ENCODE results near the gene STK11IP. TPM values are rescaled to one million over a fixed set of nuclear protein-coding genes. Genes with fewer than 3 reads are reported as not detected.

Gene STK11IP
- total and polyA plus RNA-seq, 7 experiments from 2014 or later = 6.8 to 46.4 (median 42.1) TPM

- Mint-ChIP-seq H3K36me3 (peaks cover 10 to 47% (median 15%) of the 10 kb centered on the region in 5 donors), H3K4me3 (peak overlapping the region in 6 of 10 donors; percentile 14 to 65 (median 46)), H3K9me3 (no peaks in the 10 kb centered on the region), H3K4me1 (peaks cover 9 to 20% (median 17%) of the 10 kb centered on the region in 7 donors), H3K27me3 (no peaks in the 10 kb centered on the region), H3K27ac (peak overlapping the region in 5 of 9 donors; percentile 25 to 96 (median 57))
- intact Hi-C loops (cut with micrococcal nuclease) = no loop called here
- Histone ChIP-seq H3K36me3 (ENCODE audit: control insufficient read depth in 2 of 3, insufficient read depth in 3 of 3, low read length in 3 of 3) (peaks cover 0 to 74% (median 0%) of the 10 kb centered on the region in 3 experiments), H3K9me3 (ENCODE audit: control insufficient read depth in 2 of 3, low read length in 3 of 3) (no peaks in the 10 kb centered on the region), H3K4me1 (ENCODE audit: control insufficient read depth in 2 of 2, insufficient read depth in 2 of 2, low read length in 2 of 2) (peaks cover 4 to 5% of the 10 kb centered on the region in 2 donors), H3K4me3 (ENCODE audit: low read length) (no peak overlapping the region), H3K27ac (ENCODE audit: low read depth, low read length) (no peak overlapping the region), H3K27me3 (ENCODE audit: control insufficient read depth in 2 of 2, insufficient read depth in 2 of 2, low read length in 2 of 2) (no peaks in the 10 kb centered on the region)
- CTCF ChIA-PET = no interaction called here
- ATAC-seq (no peak), DNase-seq (no peak)
- POLR2A ChIA-PET = interaction anchor here (1.4 kb wide), 1 partner anchor 11 kb away, joined by 4 read pairs; no protein-coding TSS in a partner anchor
These were observed 14.4 kb downstream of the STK11IP start for GRCh38 chr2:219611866-219612576.

- H3K36me3 Mint-ChIP-seq = peaks cover 10 to 43% (median 11%) of the 10 kb centered on the region in 5 donors
- H3K9me3 Mint-ChIP-seq = no peaks in the 10 kb centered on the region
- Histone ChIP-seq H3K27ac (ENCODE audit: low read depth, low read length) (no peak overlapping the region), H3K36me3 (ENCODE audit: control insufficient read depth in 2 of 3, insufficient read depth in 3 of 3, low read length in 3 of 3) (peaks cover 0 to 68% (median 0%) of the 10 kb centered on the region in 3 experiments), H3K4me3 (ENCODE audit: low read length) (no peak overlapping the region), H3K27me3 (ENCODE audit: control insufficient read depth in 2 of 2, insufficient read depth in 2 of 2, low read length in 2 of 2) (no peaks in the 10 kb centered on the region), H3K9me3 (ENCODE audit: control insufficient read depth in 2 of 3, low read length in 3 of 3) (no peaks in the 10 kb centered on the region), H3K4me1 (ENCODE audit: control insufficient read depth in 2 of 2, insufficient read depth in 2 of 2, low read length in 2 of 2) (peaks cover 4 to 5% of the 10 kb centered on the region in 2 donors)
- H3K4me1 Mint-ChIP-seq = peaks cover 9 to 20% (median 17%) of the 10 kb centered on the region in 7 donors
- intact Hi-C loops (cut with micrococcal nuclease) = no loop called here
- ChIA-PET POLR2A (no interaction called here), CTCF (interaction anchor here (0.6 kb wide), 1 partner anchor 13 kb away, joined by 3 read pairs; no protein-coding TSS in a partner anchor)
- peak in 5 of 9 donors; percentile 10 to 31 (median 18) for DNase-seq
- peak; percentile 45 for ATAC-seq
- peak overlapping the region in 7 of 9 donors; percentile 25 to 96 (median 57) for H3K27ac Mint-ChIP-seq
- H3K27me3 Mint-ChIP-seq = no peaks in the 10 kb centered on the region
- peak overlapping the region in 7 of 10 donors; percentile 18 to 65 (median 52) for H3K4me3 Mint-ChIP-seq
These were observed 15.1 kb downstream of the STK11IP start for GRCh38 chr2:219612577-219613286.

GRCh38 chr2:219613461-219614070, 15.9 kb downstream of the STK11IP start:
- Mint-ChIP-seq H3K36me3 (peaks cover 10 to 43% (median 11%) of the 10 kb centered on the region in 5 donors), H3K27me3 (no peaks in the 10 kb centered on the region), H3K27ac (peak overlapping the region in 1 of 9 donors; percentile 46), H3K9me3 (no peaks in the 10 kb centered on the region), H3K4me1 (peaks cover 9 to 20% (median 17%) of the 10 kb centered on the region in 7 donors), H3K4me3 (no peak overlapping the region)
- ChIA-PET CTCF (interaction anchor here (0.6 kb wide), 1 partner anchor 12 kb away, joined by 3 read pairs; no protein-coding TSS in a partner anchor), POLR2A (no interaction called here)
- H3K27me3 ChIP-seq (ENCODE audit: control insufficient read depth in 2 of 2, insufficient read depth in 2 of 2, low read length in 2 of 2) = no peaks in the 10 kb centered on the region
- peaks cover 0 to 60% (median 0%) of the 10 kb centered on the region in 3 experiments for H3K36me3 ChIP-seq (ENCODE audit: control insufficient read depth in 2 of 3, insufficient read depth in 3 of 3, low read length in 3 of 3)
- no peak for DNase-seq
- no peak for ATAC-seq
- peaks cover 4 to 5% of the 10 kb centered on the region in 2 donors for H3K4me1 ChIP-seq (ENCODE audit: control insufficient read depth in 2 of 2, insufficient read depth in 2 of 2, low read length in 2 of 2)
- no peak overlapping the region for H3K27ac ChIP-seq (ENCODE audit: low read depth, low read length)
- H3K4me3 ChIP-seq (ENCODE audit: low read length) = no peak overlapping the region
- intact Hi-C loops (cut with micrococcal nuclease) = no loop called here
- H3K9me3 ChIP-seq (ENCODE audit: control insufficient read depth in 2 of 3, low read length in 3 of 3) = no peaks in the 10 kb centered on the region

- no peak for ATAC-seq
- H3K27ac Mint-ChIP-seq = peak overlapping the region in 2 of 9 donors; percentile 15 to 46
- CTCF ChIA-PET = no interaction called here
- Histone ChIP-seq H3K9me3 (ENCODE audit: control insufficient read depth in 2 of 3, low read length in 3 of 3) (no peaks in the 10 kb centered on the region), H3K4me1 (ENCODE audit: control insufficient read depth in 2 of 2, insufficient read depth in 2 of 2, low read length in 2 of 2) (peaks cover 4 to 5% of the 10 kb centered on the region in 2 donors), H3K27ac (ENCODE audit: low read depth, low read length) (no peak overlapping the region), H3K4me3 (ENCODE audit: low read length) (no peak overlapping the region), H3K27me3 (ENCODE audit: control insufficient read depth in 2 of 2, insufficient read depth in 2 of 2, low read length in 2 of 2) (no peaks in the 10 kb centered on the region), H3K36me3 (ENCODE audit: control insufficient read depth in 2 of 3, insufficient read depth in 3 of 3, low read length in 3 of 3) (peaks cover 0 to 53% (median 0%) of the 10 kb centered on the region in 3 experiments)
- no peaks in the 10 kb centered on the region for H3K27me3 Mint-ChIP-seq
- intact Hi-C loops (cut with micrococcal nuclease) = no loop called here
- H3K4me3 Mint-ChIP-seq = peak overlapping the region in 2 of 10 donors; percentile 11 to 45
- POLR2A ChIA-PET = no interaction called here
- no peak for DNase-seq
- peaks cover 9 to 20% (median 17%) of the 10 kb centered on the region in 7 donors for H3K4me1 Mint-ChIP-seq
- peaks cover 7 to 39% (median 11%) of the 10 kb centered on the region in 5 donors for H3K36me3 Mint-ChIP-seq
- no peaks in the 10 kb centered on the region for H3K9me3 Mint-ChIP-seq
These were observed 16.6 kb downstream of the STK11IP start for GRCh38 chr2:219614076-219614860.

- Histone ChIP-seq H3K27me3 (ENCODE audit: control insufficient read depth in 2 of 2, insufficient read depth in 2 of 2, low read length in 2 of 2) (no peaks in the 10 kb centered on the region), H3K36me3 (ENCODE audit: control insufficient read depth in 2 of 3, insufficient read depth in 3 of 3, low read length in 3 of 3) (peaks cover 0 to 46% (median 0%) of the 10 kb centered on the region in 3 experiments), H3K4me1 (ENCODE audit: control insufficient read depth in 2 of 2, insufficient read depth in 2 of 2, low read length in 2 of 2) (peaks cover 4 to 5% of the 10 kb centered on the region in 2 donors), H3K27ac (ENCODE audit: low read depth, low read length) (no peak overlapping the region), H3K4me3 (ENCODE audit: low read length) (no peak overlapping the region), H3K9me3 (ENCODE audit: control insufficient read depth in 2 of 3, low read length in 3 of 3) (no peaks in the 10 kb centered on the region)
- Mint-ChIP-seq H3K9me3 (no peaks in the 10 kb centered on the region), H3K36me3 (peaks cover 5 to 34% (median 11%) of the 10 kb centered on the region in 5 donors), H3K4me1 (peaks cover 9 to 20% (median 17%) of the 10 kb centered on the region in 7 donors), H3K4me3 (peak overlapping the region in 1 of 10 donors; percentile 28), H3K27me3 (no peaks in the 10 kb centered on the region), H3K27ac (peak overlapping the region in 1 of 9 donors; percentile 7)
- intact Hi-C loops (cut with micrococcal nuclease) = no loop called here
- no peak for ATAC-seq
- DNase-seq = no peak
- CTCF ChIA-PET = no interaction called here
- POLR2A ChIA-PET = no interaction called here
These were observed 17.4 kb downstream of the STK11IP start for GRCh38 chr2:219615036-219615435.

GRCh38 chr2:219615894-219616293, 18.2 kb downstream of the STK11IP start:
- intact Hi-C loops (cut with micrococcal nuclease) = no loop called here
- POLR2A ChIA-PET = no interaction called here
- Mint-ChIP-seq H3K27me3 (no peaks in the 10 kb centered on the region), H3K36me3 (peaks cover 4 to 30% (median 10%) of the 10 kb centered on the region in 5 donors), H3K27ac (no peak overlapping the region), H3K4me3 (no peak overlapping the region), H3K4me1 (peaks cover 9 to 20% (median 16%) of the 10 kb centered on the region in 7 donors), H3K9me3 (no peaks in the 10 kb centered on the region)
- ATAC-seq = no peak
- H3K27ac ChIP-seq (ENCODE audit: low read depth, low read length) = no peak overlapping the region
- peaks cover 0 to 42% (median 0%) of the 10 kb centered on the region in 3 experiments for H3K36me3 ChIP-seq (ENCODE audit: control insufficient read depth in 2 of 3, insufficient read depth in 3 of 3, low read length in 3 of 3)
- DNase-seq = no peak
- H3K4me1 ChIP-seq (ENCODE audit: control insufficient read depth in 2 of 2, insufficient read depth in 2 of 2, low read length in 2 of 2) = peaks cover 4 to 5% of the 10 kb centered on the region in 2 donors
- no peaks in the 10 kb centered on the region for H3K9me3 ChIP-seq (ENCODE audit: control insufficient read depth in 2 of 3, low read length in 3 of 3)
- H3K27me3 ChIP-seq (ENCODE audit: control insufficient read depth in 2 of 2, insufficient read depth in 2 of 2, low read length in 2 of 2) = no peaks in the 10 kb centered on the region
- H3K4me3 ChIP-seq (ENCODE audit: low read length) = no peak overlapping the region
- CTCF ChIA-PET = no interaction called here
